H1 (cell line): Measurements from ENCODE around the gene TENT5A. TPM values are rescaled to one million over a fixed set of nuclear protein-coding genes. Genes with fewer than 3 reads are reported as not detected.
A peak's percentile ranks its signal among the peaks of the same experiment; 100 is the strongest.

Experiments used
- ASH2L ChIP-seq: fragments of 200-600, 300-600 bp; sonication (generic); IDR thresholded peaks from one replicate; pipeline ENCODE4 v1.7.1; 2017; ENCODE audit warnings: low read length
- BACH1 ChIP-seq: IDR thresholded peaks from 2 replicates; pipeline ENCODE4 v1.6.1; 2012; ENCODE audit warnings: low read length, improper control_type of control experiment
- CEBPB ChIP-seq: IDR thresholded peaks from 2 replicates; pipeline ENCODE4 v1.6.1; 2012; ENCODE audit warnings: low read depth, low read length
- GTF2F1 ChIP-seq: IDR thresholded peaks from 2 replicates; pipeline ENCODE4 v1.6.1; 2012; ENCODE audit warnings: low read depth, low read length, improper control_type of control experiment, borderline replicate concordance
- KDM5A ChIP-seq: fragments of 200-600 bp; IDR thresholded peaks from 2 replicates; pipeline ENCODE4 v1.7.1; 2012; ENCODE audit warnings: mild to moderate bottlenecking, low read length, inconsistent platforms, mixed read lengths
- TCF12 ChIP-seq: IDR thresholded peaks from 2 replicates; pipeline ENCODE4 v1.6.1; 2011; ENCODE audit warnings: low read depth, mild to moderate bottlenecking, low read length
- polyA plus RNA-seq, 7 experiments: library from polyadenylated mRNA; depleted of rRNA in 3 of 7; stranded (reverse) in 5 of 7; unstranded in 2 of 7; fragments of >200 nt in 5 of 7; fragments of 200-250 nt in 2 of 7; gene quantifications; 1 replicate in 5 of 7; 2 replicates in 1 of 7; 4 replicates in 1 of 7; pipeline versions ENCODE4 v1.2.1 to v1.2.3, GENCODE V29; 2011 to 2013; ENCODE audit warnings: missing spikeins in 2 of 7, mixed read lengths in 2 of 7
- total RNA-seq: library from RNA; stranded (reverse); fragmentation: NEBNext Ultra II Directional; extraction: Animal tissue kit (Norgen Biotek cat#: 25700); gene quantifications from 2 replicates; pipeline ENCODE4 v1.2.1, GENCODE V29; 2021
- TF ChIP-seq, protein P1 (sequence below): fragments of 300-600 bp; sonication (generic); IDR thresholded peaks from 2 replicates; pipeline ENCODE4 v1.7.1; 2012; ENCODE audit warnings: low read length, moderate library complexity, mild to moderate bottlenecking, inconsistent platforms; ENCODE audit not compliant: insufficient replicate concordance

Gene TENT5A
- total and polyA plus RNA-seq, 2 of the 8 experiments (the other 6 are each of a cell fraction or from before 2014, with no cell fraction given) = 0.91 to 2.9 TPM

GRCh38 chr6:81708113-81708699 is 44.3 kb downstream of the TENT5A start (continued):
- TF ChIP-seq, protein P1, sequence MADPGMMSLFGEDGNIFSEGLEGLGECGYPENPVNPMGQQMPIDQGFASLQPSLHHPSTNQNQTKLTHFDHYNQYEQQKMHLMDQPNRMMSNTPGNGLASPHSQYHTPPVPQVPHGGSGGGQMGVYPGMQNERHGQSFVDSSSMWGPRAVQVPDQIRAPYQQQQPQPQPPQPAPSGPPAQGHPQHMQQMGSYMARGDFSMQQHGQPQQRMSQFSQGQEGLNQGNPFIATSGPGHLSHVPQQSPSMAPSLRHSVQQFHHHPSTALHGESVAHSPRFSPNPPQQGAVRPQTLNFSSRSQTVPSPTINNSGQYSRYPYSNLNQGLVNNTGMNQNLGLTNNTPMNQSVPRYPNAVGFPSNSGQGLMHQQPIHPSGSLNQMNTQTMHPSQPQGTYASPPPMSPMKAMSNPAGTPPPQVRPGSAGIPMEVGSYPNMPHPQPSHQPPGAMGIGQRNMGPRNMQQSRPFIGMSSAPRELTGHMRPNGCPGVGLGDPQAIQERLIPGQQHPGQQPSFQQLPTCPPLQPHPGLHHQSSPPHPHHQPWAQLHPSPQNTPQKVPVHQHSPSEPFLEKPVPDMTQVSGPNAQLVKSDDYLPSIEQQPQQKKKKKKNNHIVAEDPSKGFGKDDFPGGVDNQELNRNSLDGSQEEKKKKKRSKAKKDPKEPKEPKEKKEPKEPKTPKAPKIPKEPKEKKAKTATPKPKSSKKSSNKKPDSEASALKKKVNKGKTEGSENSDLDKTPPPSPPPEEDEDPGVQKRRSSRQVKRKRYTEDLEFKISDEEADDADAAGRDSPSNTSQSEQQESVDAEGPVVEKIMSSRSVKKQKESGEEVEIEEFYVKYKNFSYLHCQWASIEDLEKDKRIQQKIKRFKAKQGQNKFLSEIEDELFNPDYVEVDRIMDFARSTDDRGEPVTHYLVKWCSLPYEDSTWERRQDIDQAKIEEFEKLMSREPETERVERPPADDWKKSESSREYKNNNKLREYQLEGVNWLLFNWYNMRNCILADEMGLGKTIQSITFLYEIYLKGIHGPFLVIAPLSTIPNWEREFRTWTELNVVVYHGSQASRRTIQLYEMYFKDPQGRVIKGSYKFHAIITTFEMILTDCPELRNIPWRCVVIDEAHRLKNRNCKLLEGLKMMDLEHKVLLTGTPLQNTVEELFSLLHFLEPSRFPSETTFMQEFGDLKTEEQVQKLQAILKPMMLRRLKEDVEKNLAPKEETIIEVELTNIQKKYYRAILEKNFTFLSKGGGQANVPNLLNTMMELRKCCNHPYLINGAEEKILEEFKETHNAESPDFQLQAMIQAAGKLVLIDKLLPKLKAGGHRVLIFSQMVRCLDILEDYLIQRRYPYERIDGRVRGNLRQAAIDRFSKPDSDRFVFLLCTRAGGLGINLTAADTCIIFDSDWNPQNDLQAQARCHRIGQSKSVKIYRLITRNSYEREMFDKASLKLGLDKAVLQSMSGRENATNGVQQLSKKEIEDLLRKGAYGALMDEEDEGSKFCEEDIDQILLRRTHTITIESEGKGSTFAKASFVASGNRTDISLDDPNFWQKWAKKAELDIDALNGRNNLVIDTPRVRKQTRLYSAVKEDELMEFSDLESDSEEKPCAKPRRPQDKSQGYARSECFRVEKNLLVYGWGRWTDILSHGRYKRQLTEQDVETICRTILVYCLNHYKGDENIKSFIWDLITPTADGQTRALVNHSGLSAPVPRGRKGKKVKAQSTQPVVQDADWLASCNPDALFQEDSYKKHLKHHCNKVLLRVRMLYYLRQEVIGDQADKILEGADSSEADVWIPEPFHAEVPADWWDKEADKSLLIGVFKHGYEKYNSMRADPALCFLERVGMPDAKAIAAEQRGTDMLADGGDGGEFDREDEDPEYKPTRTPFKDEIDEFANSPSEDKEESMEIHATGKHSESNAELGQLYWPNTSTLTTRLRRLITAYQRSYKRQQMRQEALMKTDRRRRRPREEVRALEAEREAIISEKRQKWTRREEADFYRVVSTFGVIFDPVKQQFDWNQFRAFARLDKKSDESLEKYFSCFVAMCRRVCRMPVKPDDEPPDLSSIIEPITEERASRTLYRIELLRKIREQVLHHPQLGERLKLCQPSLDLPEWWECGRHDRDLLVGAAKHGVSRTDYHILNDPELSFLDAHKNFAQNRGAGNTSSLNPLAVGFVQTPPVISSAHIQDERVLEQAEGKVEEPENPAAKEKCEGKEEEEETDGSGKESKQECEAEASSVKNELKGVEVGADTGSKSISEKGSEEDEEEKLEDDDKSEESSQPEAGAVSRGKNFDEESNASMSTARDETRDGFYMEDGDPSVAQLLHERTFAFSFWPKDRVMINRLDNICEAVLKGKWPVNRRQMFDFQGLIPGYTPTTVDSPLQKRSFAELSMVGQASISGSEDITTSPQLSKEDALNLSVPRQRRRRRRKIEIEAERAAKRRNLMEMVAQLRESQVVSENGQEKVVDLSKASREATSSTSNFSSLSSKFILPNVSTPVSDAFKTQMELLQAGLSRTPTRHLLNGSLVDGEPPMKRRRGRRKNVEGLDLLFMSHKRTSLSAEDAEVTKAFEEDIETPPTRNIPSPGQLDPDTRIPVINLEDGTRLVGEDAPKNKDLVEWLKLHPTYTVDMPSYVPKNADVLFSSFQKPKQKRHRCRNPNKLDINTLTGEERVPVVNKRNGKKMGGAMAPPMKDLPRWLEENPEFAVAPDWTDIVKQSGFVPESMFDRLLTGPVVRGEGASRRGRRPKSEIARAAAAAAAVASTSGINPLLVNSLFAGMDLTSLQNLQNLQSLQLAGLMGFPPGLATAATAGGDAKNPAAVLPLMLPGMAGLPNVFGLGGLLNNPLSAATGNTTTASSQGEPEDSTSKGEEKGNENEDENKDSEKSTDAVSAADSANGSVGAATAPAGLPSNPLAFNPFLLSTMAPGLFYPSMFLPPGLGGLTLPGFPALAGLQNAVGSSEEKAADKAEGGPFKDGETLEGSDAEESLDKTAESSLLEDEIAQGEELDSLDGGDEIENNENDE = peak; percentile 53
- no peak for TF ChIP-seq KDM5A
- no peak for TF ChIP-seq GTF2F1
- no peak for TF ChIP-seq CEBPB
- TF ChIP-seq TCF12 = peak; percentile 69; the same call in 1 of the 2 replicates
- TF ChIP-seq BACH1 = no peak
- no peak for TF ChIP-seq ASH2L
